Tibial nerve (tissue), 4 donors: ENCODE measurements around the gene POLR1H. TPM values are rescaled to one million over a fixed set of nuclear protein-coding genes. Genes with fewer than 3 reads are reported as not detected.
A peak's percentile ranks its signal among the peaks of the same experiment; 100 is the strongest.
"Not testable (repeated sequence)": the region's sequence is repeated elsewhere in the genome, so short reads cannot be mapped to it uniquely, and the experiment has no call there.

Source experiments
- DNase-seq, 2 donors: peaks; one replicate each; pipeline ENCODE4 v3.0.0-alpha.2; 2019; ENCODE audit warnings: low spot score in 2 of 2
- H3K27ac ChIP-seq, 4 donors: fragments of 200-600 bp; sonication (generic) in 3 of 4; one replicate each; pipeline ENCODE4 v1.5.1; 2017 to 2019; ENCODE audit warnings: mild to moderate bottlenecking in 1 of 4
- H3K27me3 ChIP-seq, 2 donors: fragments of 200-600 bp; sonication (generic) in 1 of 2; one replicate each; pipeline versions ENCODE4 v1.5.1 to v1.6.0; 2017 to 2019
- H3K36me3 ChIP-seq, 3 donors: fragments of 200-600 bp; sonication (generic); one replicate each; pipeline ENCODE4 v1.5.1; 2018 to 2019
- H3K4me1 ChIP-seq, 4 donors: fragments of 200-600 bp; sonication (generic) in 3 of 4; one replicate each; pipeline ENCODE4 v1.5.1; 2017 to 2019
- H3K4me3 ChIP-seq, 4 donors: fragments of 200-600 bp; sonication (generic) in 3 of 4; one replicate each; pipeline ENCODE4 v1.5.1; 2017 to 2019; ENCODE audit warnings: mild to moderate bottlenecking in 1 of 4, moderate library complexity in 1 of 4
- H3K9me3 ChIP-seq, 4 donors: fragments of 200-600 bp; sonication (generic) in 3 of 4; one replicate each; pipeline ENCODE4 v1.5.1; 2017 to 2019
- CTCF ChIP-seq, 5 experiments: fragments of 200-600 bp in 3 of 5; fragments of 450-650 bp in 2 of 5; sonication (generic) in 3 of 5; IDR thresholded peaks; one replicate each; pipeline ENCODE4 v1.5.1; 2016 to 2019; ENCODE audit warnings: antibody characterized with exemption in 5 of 5, mild to moderate bottlenecking in 3 of 5, moderate library complexity in 2 of 5
- EP300 ChIP-seq, 2 donors: sonication (generic); formaldehyde crosslinking; IDR thresholded peaks; one replicate each; pipeline ENCODE4 v1.6.1; 2017; ENCODE audit warnings: antibody characterized with exemption in 2 of 2, mild to moderate bottlenecking in 1 of 2
- POLR2A ChIP-seq, 2 donors: fragments of 450-650 bp; IDR thresholded peaks; one replicate each; pipeline ENCODE4 v1.6.1; 2017; ENCODE audit warnings: antibody characterized with exemption in 2 of 2, mild to moderate bottlenecking in 2 of 2, moderate library complexity in 2 of 2
- WGBS, 2 donors: methylation state at CpG; one replicate each; pipeline ENCODE4 v1.1.5; 2018; 5-methylcytosine and 5-hydroxymethylcytosine counted together
- total RNA-seq, 4 donors: library from RNA; depleted of rRNA; stranded (reverse); fragments of >200 nt; gene quantifications; one replicate each; pipeline ENCODE4 v1.1.0, GENCODE V29; 2016

Gene POLR1H
- total RNA-seq, 4 donors from 2014 or later, result 22.4 to 30.6 (median 24.8) TPM

GRCh38 chr6:30025186-30025585 lies 35.9 kb upstream of the POLR1H start:
- Histone ChIP-seq H3K4me1 (no peaks in the 10 kb centered on the region), H3K4me3 (no peak overlapping the region), H3K36me3 (peaks cover 0 to 7% (median 0%) of the 10 kb centered on the region in 3 donors), H3K9me3 (no peaks in the 10 kb centered on the region), H3K27ac (no peak overlapping the region), H3K27me3 (no peaks in the 10 kb centered on the region)
- TF ChIP-seq CTCF (IDR thresholded peaks at IDR 0.05) (no peak), EP300 (IDR thresholded peaks at IDR 0.05) (no peak), POLR2A (IDR thresholded peaks at IDR 0.05) (no peak)
- no peak for DNase-seq
- 92 to 93% methylated on average over 1 of the region's 1 CpG for WGBS, 2 donors

GRCh38 chr6:30029588-30029987 lies 31.5 kb upstream of the POLR1H start:
- H3K4me3 ChIP-seq, result no peak overlapping the region
- DNase-seq, result no peak
- no peak for TF ChIP-seq EP300 (IDR thresholded peaks at IDR 0.05)
- TF ChIP-seq CTCF (IDR thresholded peaks at IDR 0.05), result no peak
- no peak for TF ChIP-seq POLR2A (IDR thresholded peaks at IDR 0.05)
- H3K27ac ChIP-seq, result no peak overlapping the region
- no peaks in the 10 kb centered on the region for H3K4me1 ChIP-seq
- H3K36me3 ChIP-seq, result peaks cover 0 to 16% (median 0%) of the 10 kb centered on the region in 3 donors
- no peaks in the 10 kb centered on the region for H3K27me3 ChIP-seq
- no peaks in the 10 kb centered on the region for H3K9me3 ChIP-seq
- WGBS, 2 donors, result 87 to 91% methylated on average over 1 of the region's 1 CpG

- no peak for DNase-seq
- H3K9me3 ChIP-seq, result no peaks in the 10 kb centered on the region
- no peaks in the 10 kb centered on the region for H3K27me3 ChIP-seq
- no peaks in the 10 kb centered on the region for H3K4me1 ChIP-seq
- no peak overlapping the region for H3K27ac ChIP-seq
- H3K36me3 ChIP-seq, result peaks cover 0 to 21% (median 0%) of the 10 kb centered on the region in 3 donors
- H3K4me3 ChIP-seq, result no peak overlapping the region
- TF ChIP-seq POLR2A (IDR thresholded peaks at IDR 0.05), result no peak
- no peak for TF ChIP-seq CTCF (IDR thresholded peaks at IDR 0.05)
- TF ChIP-seq EP300 (IDR thresholded peaks at IDR 0.05), result no peak
Observed at GRCh38 chr6:30031381-30031780, 29.7 kb upstream of the POLR1H start.

GRCh38 chr6:30033440-30033839 lies 27.6 kb upstream of the POLR1H start:
- DNase-seq, H3K27ac ChIP-seq, H3K27me3 ChIP-seq, H3K4me1 ChIP-seq, H3K4me3 ChIP-seq, H3K9me3 ChIP-seq: not testable (repeated sequence)
- 86 to 90% methylated on average over 5 of the region's 5 CpGs for WGBS, 2 donors
- peaks cover 0 to 21% (median 0%) of the 10 kb centered on the region in 3 donors for H3K36me3 ChIP-seq

- 81 to 88% methylated on average over 1 of the region's 1 CpG for WGBS, 2 donors
- H3K9me3 ChIP-seq, result no peaks in the 10 kb centered on the region
- H3K4me1 ChIP-seq, result no peaks in the 10 kb centered on the region
- no peak overlapping the region for H3K27ac ChIP-seq
- no peak for DNase-seq
- peaks cover 0 to 21% (median 0%) of the 10 kb centered on the region in 3 donors for H3K36me3 ChIP-seq
- TF ChIP-seq CTCF (IDR thresholded peaks at IDR 0.05) (no peak), EP300 (IDR thresholded peaks at IDR 0.05) (no peak), POLR2A (IDR thresholded peaks at IDR 0.05) (no peak)
- no peaks in the 10 kb centered on the region for H3K27me3 ChIP-seq
- H3K4me3 ChIP-seq, result no peak overlapping the region
Observed at GRCh38 chr6:30035784-30036183, 25.3 kb upstream of the POLR1H start.

GRCh38 chr6:30037182-30037788 lies 23.8 kb upstream of the POLR1H start:
- Histone ChIP-seq H3K27me3 (no peaks in the 10 kb centered on the region), H3K4me3 (no peak overlapping the region), H3K27ac (no peak overlapping the region), H3K9me3 (no peaks in the 10 kb centered on the region), H3K36me3 (peaks cover 0 to 13% (median 0%) of the 10 kb centered on the region in 3 donors), H3K4me1 (no peaks in the 10 kb centered on the region)
- DNase-seq, result no peak
- TF ChIP-seq POLR2A (IDR thresholded peaks at IDR 0.05), result no peak
- TF ChIP-seq CTCF (IDR thresholded peaks at IDR 0.05), result peak in 2 of 5 experiments; percentile 11 to 15
- WGBS, 2 donors, result 46 to 48% methylated on average over 4 of the region's 4 CpGs
